GM21360 (cell line): Measurements from ENCODE around the gene FAM107B.
"Not testable (repeated sequence)": the region's sequence is repeated elsewhere in the genome, so short reads cannot be mapped to it uniquely, and the experiment has no call there.

Experiments
- ATAC-seq: cut with Tn5 transposase; IDR thresholded peaks from one replicate; pipeline ENCODE4 v1.9.1; 2021; ENCODE audit warnings: mild to moderate bottlenecking, moderate library complexity; ENCODE audit not compliant: unreplicated experiment

Gene FAM107B

DNA sequence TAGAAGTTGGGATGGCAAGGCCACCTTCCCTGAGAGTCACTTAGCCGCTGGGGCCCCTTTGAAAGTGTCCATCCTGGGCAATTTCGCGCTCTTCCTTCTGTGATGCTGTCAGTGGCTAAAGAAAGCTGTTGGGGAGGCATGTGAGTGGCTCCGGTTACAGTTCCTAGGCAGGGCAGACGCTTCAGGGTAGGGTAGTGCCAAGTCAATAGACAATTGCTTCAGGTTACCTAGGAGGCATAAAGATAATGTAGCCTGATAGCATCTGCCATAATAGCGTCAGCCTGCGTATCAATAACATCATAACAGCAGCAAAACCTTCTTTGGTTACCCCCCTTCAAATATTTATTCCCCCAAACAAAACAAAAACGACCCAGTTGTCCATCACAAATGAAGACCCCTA, at the start of gene FAM107B:
Gene FAM107B (minus strand): TSS at position 101 of the 400 bp plus-strand sequence. CDS start 234 bp downstream, outside the sequence.
- ATAC-seq: no peak

DNA sequence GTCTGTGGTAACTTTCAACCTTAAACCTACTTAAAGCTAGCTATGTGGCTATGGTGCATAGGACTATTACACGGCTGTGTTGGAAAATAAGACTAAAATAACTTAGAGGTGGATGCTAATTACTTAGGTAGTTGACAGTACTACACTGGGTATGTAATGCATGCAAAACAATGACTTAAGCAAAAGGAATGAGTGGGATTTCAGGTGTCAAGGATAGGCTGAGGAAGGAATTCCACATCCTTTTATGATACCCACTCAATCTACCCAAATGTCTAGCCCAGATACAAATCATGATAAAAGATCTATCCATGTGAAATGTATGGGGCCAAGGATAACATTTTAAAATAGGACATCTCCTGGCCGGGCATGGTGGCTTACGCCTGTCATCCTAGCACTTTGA, 49.3 kb upstream of the FAM107B start:
- ATAC-seq: no peak

DNA sequence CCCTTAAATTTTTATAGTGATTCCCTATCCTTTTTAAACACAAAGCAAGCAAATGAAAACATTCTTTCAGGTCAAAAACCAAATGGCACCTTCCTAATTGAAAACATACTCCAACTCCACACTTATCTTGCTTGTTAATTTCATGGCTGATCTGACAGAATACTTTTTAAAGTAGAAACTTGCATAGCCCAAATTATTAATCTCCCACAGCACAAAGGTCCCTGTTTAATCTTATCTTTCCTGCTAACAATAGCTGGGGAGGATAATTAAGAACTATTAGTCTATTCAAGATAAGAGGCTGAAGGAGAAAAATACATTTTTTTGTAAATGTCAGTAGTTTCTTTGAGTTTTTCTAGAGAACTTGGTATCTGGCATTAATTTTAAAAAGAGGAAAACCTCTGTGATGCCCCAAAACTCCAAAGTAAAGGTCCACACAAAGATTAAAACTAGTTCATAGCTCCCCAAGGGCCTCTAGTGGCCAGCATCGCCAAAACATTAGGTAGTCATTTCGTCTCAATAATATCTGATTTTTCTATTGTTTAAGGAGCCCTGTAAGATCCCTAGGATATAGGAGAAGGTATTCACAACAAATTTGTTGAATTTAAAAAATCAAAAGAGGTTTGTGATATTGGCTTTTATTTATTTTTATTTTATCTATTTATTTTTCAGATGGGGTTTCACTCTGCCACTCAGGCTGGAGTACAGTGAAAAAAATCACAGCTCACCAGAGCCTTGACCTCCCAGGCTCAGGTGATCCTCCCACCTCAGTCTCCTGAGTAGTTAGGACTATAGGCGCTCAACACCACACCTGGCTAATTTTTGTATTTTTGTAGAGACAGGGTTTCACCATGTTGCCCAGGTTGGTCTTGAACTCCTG, 48.4 kb upstream of the FAM107B start:
- no peak for ATAC-seq

DNA sequence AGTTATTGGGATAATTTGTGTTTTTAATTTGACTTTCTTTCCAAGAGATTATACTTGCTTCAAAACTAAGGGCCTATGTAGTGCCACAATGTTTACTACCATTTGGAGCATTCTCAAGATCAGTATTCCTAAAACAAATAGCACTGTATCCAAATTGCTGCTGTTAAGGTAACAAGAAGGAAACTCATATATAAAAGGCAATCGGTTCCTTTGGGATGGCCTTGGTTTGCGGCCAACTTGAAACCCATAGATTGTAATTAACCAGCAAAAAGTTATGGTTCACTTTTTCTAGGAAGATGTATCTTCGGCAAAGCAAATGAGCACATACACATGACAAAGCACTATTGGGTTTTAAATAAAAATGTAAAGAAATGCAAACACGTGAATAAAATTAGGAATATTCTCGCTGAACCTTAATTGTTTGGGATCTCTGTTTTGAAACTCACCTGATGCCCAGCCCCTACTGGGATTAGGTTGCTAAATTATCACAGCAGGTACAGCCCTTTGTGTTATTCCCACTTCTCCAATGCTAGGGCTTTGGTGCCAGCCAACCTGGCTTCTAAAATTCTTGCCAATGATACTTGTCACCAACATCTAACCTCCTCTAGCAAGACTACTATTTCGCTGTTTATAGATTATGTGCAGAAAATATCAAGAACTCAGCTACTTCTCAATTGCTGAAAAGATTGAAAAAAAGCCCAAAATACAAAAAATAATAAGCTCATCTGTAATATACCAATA, 47.1 kb upstream of the FAM107B start:
- no peak for ATAC-seq

DNA sequence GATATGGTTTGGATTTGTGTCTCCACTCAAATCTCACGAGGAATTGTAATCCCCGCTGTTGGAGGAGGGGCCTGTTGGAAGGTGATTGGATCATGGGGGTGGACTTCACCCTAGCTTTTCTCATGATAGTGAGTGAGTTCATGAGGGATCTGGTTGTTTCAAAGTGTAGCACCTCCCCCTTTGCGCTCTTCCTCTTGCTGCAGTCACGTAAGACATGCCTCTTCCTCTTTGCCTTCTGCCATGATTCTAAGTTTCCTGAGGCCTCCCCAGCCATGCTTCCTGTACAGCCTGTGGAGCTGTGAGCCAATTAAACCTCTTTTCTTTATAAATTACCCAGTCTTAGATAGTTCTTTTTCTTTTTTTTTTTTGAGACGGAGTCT, 46.1 kb upstream of the FAM107B start:
- no peak for ATAC-seq

DNA sequence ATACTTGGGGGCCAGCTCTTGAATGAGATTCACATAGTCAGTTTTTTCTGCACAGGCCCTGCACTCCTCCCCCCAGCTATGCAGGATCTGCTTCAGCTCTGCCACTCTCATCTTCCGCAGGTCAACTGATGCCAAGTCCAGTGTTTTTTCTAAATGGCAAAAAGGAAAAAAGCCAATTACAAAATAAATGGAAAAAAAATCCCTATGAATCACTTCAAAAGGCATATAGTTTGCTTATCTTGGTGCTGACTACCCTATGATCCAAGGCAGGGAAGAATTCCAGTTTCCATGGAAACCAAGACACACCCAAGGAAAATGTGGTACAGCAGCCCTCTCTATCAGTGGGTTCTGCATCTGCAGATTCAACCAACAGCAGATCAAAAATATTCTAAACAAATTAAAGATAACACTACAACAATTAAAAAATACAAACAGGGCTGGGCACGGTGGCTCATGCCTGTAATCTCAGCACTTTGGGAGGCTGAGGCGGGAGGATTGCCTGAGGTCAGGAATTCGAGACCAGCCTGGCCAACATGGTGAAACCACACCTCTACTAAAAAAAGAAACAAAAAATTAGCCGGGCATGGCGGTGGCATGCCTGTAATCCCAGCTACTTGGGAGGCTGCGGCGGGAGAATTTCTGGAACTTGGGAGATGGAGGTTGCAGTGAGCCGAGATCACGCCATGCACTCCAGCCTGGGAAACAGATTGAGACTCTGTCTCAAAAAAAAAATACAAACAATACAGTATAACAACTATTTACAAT, 45.5 kb upstream of the FAM107B start:
- no peak for ATAC-seq

DNA sequence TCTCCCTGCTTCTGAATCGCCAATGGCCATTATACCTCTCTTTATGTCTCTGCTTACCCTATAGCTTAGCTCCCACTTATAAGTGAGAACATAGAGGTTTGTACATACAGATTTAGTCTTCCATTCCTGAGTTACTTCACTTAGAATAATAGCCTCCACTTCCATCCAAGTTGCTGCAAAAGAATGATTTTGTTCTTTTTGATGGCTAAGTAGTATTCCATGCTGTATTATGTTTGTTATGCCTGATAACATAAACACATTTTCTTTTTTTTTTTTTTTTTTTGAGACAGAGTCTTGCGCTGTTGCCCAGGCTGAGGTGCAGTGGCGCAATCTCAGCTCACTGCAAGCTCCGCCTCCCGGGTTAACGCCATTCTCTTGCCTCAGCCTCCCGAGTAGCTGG, 42.0 kb upstream of the FAM107B start:
- ATAC-seq: not testable (repeated sequence)

DNA sequence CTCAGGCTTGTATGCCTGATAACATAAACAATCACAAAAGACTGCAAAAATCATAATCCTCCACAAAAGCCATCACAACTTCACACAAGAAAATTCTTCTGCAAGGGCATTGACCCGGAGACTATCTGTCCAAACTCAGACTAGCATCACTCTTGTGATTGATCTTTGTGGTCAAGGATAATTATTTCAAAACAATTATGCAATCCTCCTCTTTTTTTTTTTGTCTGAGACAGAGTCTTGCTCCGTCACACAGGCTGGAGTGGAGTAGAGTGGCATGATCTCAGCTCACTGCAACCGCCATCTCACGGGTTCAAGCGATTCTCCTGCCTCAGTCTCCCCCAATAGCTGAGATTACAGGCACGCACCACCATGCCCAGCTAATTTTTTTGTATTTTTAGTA, 41.0 kb upstream of the FAM107B start:
- ATAC-seq: no peak

DNA sequence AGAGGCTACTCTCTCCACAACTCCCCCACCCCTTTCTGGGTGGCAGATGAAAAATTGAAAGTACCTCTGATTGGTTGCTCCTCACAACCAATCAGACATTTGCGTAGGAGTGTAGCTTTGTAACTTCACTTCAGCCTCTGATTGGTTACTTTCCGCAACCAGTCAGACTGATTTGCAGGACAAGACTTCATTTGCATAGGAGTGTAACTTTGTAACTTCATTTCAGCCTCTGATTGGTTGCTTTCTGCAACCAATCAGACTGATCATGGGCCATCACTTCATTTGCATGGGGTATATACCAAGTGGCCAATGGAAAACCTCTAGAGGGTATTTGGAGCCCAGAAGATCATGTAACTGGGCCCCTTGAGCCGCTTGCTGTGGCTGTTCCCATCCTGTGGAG, 37.6 kb upstream of the FAM107B start:
- ATAC-seq: no peak

DNA sequence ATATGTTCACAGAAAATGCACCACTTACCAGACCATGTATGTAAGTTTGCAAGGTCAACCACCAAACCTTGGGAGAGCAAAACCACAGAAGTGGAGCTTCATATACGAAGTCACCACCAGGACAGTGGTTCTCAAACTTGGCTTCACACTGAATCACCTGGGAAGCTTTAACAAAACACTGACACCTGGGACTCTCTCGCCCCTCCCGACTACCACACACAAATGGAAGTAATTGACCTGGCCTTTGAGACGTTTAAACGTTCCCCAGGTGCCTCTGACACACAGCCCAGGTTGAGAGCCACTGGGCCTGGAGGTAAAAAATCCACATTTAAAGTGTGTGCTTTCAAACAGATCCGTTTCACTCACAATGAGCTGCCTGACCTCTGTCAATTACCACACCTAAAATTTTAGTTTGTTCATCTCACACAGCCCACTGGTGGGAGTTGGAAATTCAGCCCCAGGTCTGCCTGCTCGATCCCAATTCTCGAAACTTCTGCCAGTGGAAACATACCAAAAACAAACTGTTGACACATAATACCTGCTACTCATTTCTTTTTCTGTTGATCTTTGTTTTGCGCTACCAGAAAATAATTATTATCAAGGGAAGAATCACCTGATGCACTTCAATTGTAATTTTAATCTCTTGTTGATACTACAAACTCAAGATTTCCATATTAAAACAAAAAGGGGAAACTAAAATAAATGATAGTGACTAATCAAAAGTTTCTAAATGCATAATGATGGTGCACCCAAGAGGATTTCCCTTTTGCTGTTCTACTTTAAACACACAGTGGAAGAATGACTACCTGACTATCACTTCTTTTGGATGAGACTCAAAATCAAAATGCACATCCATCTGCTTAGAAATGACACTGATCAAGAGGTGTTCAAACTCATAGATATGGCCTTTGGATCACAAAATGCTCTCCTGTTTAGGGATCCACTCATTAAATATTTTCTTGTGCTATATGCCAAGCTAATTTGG, 36.6 kb upstream of the FAM107B start:
- no peak for ATAC-seq

DNA sequence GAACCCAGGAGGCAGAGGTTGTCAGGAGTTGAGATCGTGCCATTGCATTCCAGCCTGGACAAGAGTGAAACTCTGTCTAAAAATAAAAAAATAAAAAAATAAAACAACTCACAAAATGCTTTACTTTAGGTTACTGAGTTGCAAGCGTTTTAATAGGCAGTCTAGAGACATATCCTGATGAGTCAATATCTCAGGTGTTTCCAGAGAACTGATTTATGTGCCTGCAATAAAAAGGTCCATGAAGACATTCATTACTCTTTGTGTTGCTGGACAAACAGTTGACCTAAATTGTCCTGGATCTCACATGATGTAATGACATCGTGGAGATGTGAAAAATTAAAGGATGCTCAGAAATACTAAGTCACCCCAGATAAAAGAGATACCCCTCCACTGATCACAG, 31.6 kb upstream of the FAM107B start:
- no peak for ATAC-seq

DNA sequence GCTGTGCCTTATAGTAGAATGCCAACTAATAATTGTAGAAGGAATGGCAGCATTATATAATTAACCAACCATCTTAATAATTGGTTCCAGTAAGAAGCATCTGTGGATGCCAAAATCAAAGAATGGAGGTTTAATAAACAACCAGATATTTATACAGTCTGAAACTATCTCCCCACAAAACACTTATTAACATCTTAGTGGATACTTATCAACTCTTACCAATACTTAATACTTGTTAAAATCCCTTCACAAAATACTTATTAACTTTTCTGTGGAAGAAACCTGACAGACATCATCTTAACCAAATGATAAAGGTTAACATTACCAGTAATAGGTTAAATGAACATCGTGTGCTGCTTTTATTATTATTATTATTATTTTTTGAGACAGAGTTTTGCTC, 29.1 kb upstream of the FAM107B start:
- no peak for ATAC-seq

DNA sequence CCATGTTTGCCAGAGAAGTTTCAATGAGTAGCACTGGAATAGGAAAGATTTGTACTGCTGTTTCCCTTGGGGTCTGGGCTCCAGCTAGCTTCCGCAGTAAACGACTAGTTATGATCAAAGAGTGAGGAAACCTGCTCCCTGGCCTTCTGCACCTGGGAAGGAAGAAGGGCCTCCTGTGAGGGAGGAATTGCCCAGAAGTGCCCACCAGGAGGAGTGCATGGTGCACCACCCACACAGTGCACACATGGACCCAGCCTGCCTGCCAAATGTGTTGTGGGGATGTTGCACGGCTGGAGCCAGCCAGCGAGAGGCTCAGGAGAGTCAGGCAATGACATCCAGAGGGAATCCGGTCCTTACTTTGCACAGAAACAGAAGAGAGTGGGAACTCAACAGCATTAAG, 27.0 kb upstream of the FAM107B start:
- no peak for ATAC-seq

DNA sequence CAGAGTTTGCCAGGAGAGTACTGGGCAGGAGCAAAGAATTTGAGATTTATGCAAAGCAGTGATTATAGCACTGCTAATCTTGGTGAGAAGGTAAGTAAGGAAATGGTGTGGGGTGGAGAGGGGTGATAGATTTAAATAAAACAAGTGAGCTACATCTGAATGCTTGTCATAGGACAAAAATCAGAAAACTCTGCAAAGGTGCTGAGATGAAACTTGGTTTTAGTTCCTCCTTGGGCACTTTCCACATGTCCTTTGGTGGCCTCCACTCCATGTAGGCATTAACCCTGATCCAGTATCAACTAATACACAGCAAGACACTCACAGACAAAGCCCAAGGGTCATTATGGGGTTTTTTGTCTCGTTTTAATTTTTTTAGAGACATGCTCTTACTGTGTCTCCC, 25.7 kb upstream of the FAM107B start:
- no peak for ATAC-seq

DNA sequence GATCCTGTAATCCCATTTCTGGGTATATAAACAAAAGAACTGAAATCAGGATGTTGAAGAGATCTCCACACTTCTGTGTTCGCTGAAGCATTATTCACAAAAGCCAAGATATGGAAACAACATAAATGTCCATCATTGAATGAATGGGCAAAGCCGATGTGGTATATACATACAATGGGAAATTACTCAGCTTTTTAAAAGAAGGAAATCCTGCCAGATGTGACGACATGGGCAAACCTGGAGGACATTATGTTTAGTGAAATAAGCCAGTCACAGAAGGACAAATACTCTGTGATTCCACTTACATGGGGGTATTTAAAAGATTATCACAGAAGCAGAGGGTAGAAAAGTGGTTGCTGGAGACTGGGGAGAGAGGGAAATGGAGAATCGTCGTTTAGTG, 23.9 kb upstream of the FAM107B start:
- ATAC-seq: no peak

DNA sequence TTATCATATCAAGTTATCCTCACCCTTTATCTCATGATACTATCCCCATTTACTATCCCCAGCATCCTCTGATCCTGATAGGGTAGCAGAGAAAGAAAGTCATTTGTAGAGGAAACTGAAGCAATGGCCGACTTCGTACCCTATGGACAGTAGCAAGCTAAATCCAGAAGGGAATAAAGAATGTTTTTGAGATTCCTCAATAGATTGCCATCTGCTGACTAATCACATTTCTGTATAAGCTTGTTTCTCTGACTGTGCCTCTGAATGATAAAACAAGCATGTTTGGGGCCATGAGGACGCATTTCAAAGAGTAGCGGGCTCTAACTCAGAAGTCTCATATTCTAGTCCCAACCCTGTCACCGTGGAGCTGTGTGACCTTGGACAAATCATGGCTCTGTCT, 13.2 kb upstream of the FAM107B start:
- no peak for ATAC-seq

DNA sequence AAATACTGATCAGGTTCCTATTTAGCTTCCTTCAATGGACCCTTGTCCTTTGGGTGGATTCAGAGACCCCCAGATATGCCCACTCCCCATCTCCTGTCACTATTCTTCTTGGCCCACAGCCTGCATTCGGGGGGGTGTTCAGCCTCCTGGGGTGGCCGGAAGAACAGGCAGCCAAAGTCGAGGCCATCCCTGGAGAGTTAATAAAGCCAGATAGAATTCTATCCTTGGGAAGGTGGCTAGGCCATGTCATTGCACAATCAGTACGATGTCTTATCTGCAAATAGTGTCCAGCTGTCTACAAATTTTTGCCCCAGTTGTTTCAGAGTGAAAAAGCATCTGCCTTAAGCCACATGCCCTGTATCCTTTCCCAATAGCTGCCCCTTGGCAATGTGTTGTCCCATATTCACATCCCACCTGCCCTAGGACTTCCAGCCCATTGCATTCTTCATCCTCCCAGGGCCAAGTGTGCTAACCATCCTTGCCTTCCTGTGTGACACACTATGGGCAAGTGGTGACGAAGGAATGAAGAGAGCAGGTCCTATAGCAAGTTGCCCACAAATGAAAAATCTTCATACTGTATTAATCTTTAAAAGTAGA, 9.9 kb upstream of the FAM107B start:
- ATAC-seq: no peak

DNA sequence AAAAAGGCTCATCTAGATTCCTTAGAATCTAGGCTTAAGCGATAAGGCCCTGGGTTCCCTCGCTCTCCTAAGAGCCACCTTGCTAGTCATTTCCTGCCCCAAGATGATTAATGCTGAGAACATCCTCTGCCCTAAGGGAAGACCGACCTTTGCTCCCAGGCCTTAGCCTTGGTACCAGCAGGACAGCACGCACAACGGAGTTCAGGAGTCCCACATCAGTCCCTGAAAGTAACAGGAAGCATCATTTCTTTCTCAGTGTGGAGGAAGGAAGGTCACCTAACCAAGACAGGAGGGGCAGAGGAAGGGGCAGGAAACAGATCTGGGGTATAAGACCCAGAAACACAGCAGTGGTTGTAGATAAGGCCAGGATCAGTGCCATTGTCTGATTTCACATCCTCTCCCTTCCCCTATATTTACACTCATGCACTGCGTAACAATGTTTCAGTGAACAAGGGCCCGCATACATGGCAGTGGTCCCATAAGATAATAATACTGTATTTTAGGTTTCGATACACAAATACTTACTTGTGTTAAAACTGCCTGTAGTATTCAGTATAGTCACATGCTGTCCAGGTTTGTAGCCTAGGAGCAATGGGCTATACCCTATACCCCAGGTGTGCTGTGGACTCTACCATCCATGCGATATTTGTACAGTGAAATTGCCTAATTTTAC, 8.1 kb upstream of the FAM107B start:
- no peak for ATAC-seq

DNA sequence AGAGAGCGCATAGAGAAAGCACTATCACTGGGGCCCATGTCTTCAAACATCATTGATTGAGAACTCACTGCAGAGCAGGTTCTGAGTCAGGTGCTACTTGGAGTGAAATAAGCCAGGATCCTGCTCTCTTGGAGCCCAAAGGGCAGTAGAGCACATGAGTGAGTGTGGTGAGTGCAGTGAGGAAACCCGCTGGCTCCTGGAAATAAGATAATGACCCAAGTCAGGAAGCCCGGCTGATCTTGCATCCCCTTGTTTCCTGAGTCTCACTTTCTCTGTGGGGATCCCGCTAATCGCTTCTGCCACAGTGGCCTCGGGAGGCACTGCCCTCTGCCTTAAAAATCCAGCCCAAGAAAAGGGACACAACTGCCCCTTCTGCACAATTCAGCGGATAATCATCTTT, 7.1 kb upstream of the FAM107B start:
- ATAC-seq: no peak
